Hepatocyte (in vitro differentiated cells): ENCODE results near the gene IKZF1. TPM values are rescaled to one million over a fixed set of nuclear protein-coding genes. Genes with fewer than 3 reads are reported as not detected.

Source experiments
- DNase-seq: peaks from one replicate; pipeline ENCODE4 v3.0.0-alpha.2; 2016; ENCODE audit warnings: low spot score
- H2AFZ ChIP-seq: fragments of 200-600 bp; sonication (generic); 2 replicates; pipeline ENCODE4 v1.6.0; 2016; ENCODE audit warnings: antibody characterized with exemption, mild to moderate bottlenecking
- H3K27ac ChIP-seq: fragments of 200-600 bp; sonication (generic); 2 replicates; pipeline ENCODE4 v1.5.1; 2016; ENCODE audit warnings: mild to moderate bottlenecking
- H3K27me3 ChIP-seq: fragments of 200-600 bp; sonication (generic); 2 replicates; pipeline ENCODE4 v1.6.1; 2016
- H3K36me3 ChIP-seq: fragments of 200-600 bp; sonication (generic); replicated peaks from 2 replicates; pipeline ENCODE4 v1.5.1; 2016; ENCODE audit warnings: low read depth; ENCODE audit not compliant: insufficient read depth
- H3K4me1 ChIP-seq: fragments of 200-600 bp; sonication (generic); 2 replicates; pipeline ENCODE4 v1.5.1; 2016; ENCODE audit warnings: mild to moderate bottlenecking, moderate library complexity; ENCODE audit not compliant: insufficient read depth
- H3K4me2 ChIP-seq: fragments of 200-600 bp; sonication (generic); 2 replicates; pipeline ENCODE4 v1.6.0; 2016
- H3K4me3 ChIP-seq: fragments of 200-600 bp; sonication (generic); 2 replicates; pipeline ENCODE4 v1.5.1; 2016; ENCODE audit warnings: mild to moderate bottlenecking
- H3K79me2 ChIP-seq: fragments of 200-600 bp; sonication (generic); 2 replicates; pipeline ENCODE4 v1.6.0; 2017; ENCODE audit warnings: mild to moderate bottlenecking
- H3K9me2 ChIP-seq: fragments of 200-600 bp; sonication (generic); replicated peaks from 2 replicates; pipeline ENCODE4 v1.6.0; 2017; ENCODE audit warnings: mild to moderate bottlenecking; ENCODE audit not compliant: insufficient read depth
- H3K9me3 ChIP-seq: fragments of 200-600 bp; sonication (generic); 2 replicates; pipeline ENCODE4 v1.5.1; 2016; ENCODE audit warnings: low read depth, mild to moderate bottlenecking
- H4K20me1 ChIP-seq: fragments of 200-600 bp; sonication (generic); 2 replicates; pipeline ENCODE4 v1.6.0; 2016; ENCODE audit warnings: mild to moderate bottlenecking; ENCODE audit not compliant: insufficient read depth, poor library complexity, severe bottlenecking
- CTCF ChIP-seq: fragments of 200-600 bp; sonication (generic); IDR thresholded peaks from 2 replicates; pipeline ENCODE4 v1.5.1; 2016; ENCODE audit warnings: antibody characterized with exemption, mild to moderate bottlenecking; ENCODE audit not compliant: poor library complexity
- EZH2 ChIP-seq: fragments of 200-600 bp; sonication (generic); IDR thresholded peaks from 2 replicates; pipeline ENCODE4 v1.6.1; 2016; ENCODE audit warnings: antibody characterized with exemption, mild to moderate bottlenecking, borderline replicate concordance
- EZH2phosphoT487 ChIP-seq: fragments of 200-600 bp; sonication (generic); IDR thresholded peaks from one replicate; pipeline ENCODE4 v1.6.1; 2018; ENCODE audit warnings: antibody characterized with exemption, mild to moderate bottlenecking, low read depth, moderate library complexity; ENCODE audit not compliant: unreplicated experiment, severe bottlenecking
- WGBS: methylation state at CpG from one replicate; pipeline ENCODE4 v1.1.6; 2016; ENCODE audit warnings: low lambda C conversion rate; ENCODE audit errors: missing lambda C conversion rate; 5-methylcytosine and 5-hydroxymethylcytosine counted together
- polyA plus RNA-seq: library from polyadenylated mRNA; unstranded; fragments of >200 nt; fragmentation: Nextera tagmentation; extraction: Ambion mirVana; gene quantifications from 2 replicates; pipeline ENCODE4 v1.2.1, GENCODE V29; 2016
- total RNA-seq: library from RNA; depleted of rRNA; stranded (reverse); fragments of >200 nt; gene quantifications from 2 replicates; pipeline ENCODE4 v1.2.3, GENCODE V29; 2014

Gene IKZF1
- total and polyA plus RNA-seq, 2 experiments from 2014 or later, result 0.16 to 0.47 TPM

GRCh38 chr7:50314836-50315592 is 10.5 kb downstream of the IKZF1 start:
- Histone ChIP-seq H3K9me2 (no peaks in the 10 kb centered on the region), H3K27ac (no peak overlapping the region), H4K20me1 (no peaks in the 10 kb centered on the region), H2AFZ (no peak overlapping the region), H3K27me3 (peaks cover 34% of the 10 kb centered on the region), H3K4me3 (no peak overlapping the region), H3K79me2 (no peaks in the 10 kb centered on the region), H3K9me3 (no peaks in the 10 kb centered on the region), H3K36me3 (no peaks in the 10 kb centered on the region), H3K4me1 (no peaks in the 10 kb centered on the region), H3K4me2 (no peak overlapping the region)
- TF ChIP-seq EZH2 (no peak), EZH2phosphoT487 (no peak), CTCF (no peak)
- no peak for DNase-seq
- WGBS, result 62% methylated on average over 11 of the region's 11 CpGs

GRCh38 chr7:50315739-50316671 is 11.5 kb downstream of the IKZF1 start:
- Histone ChIP-seq H3K79me2 (no peaks in the 10 kb centered on the region), H2AFZ (no peak overlapping the region), H3K9me3 (no peaks in the 10 kb centered on the region), H3K4me3 (no peak overlapping the region), H4K20me1 (no peaks in the 10 kb centered on the region), H3K27ac (no peak overlapping the region), H3K36me3 (no peaks in the 10 kb centered on the region), H3K4me1 (no peaks in the 10 kb centered on the region), H3K4me2 (no peak overlapping the region), H3K27me3 (peaks cover 37% of the 10 kb centered on the region), H3K9me2 (no peaks in the 10 kb centered on the region)
- WGBS, result 59% methylated on average over 14 of the region's 14 CpGs
- no peak for DNase-seq
- no peak for TF ChIP-seq EZH2phosphoT487

GRCh38 chr7:50317221-50317678 is 12.7 kb downstream of the IKZF1 start:
- H3K4me1 ChIP-seq, result no peaks in the 10 kb centered on the region
- 90% methylated on average over 7 of the region's 7 CpGs for WGBS
- no peaks in the 10 kb centered on the region for H3K79me2 ChIP-seq
- H3K36me3 ChIP-seq, result no peaks in the 10 kb centered on the region
- TF ChIP-seq EZH2phosphoT487, result no peak
- TF ChIP-seq CTCF, result no peak
- no peak for TF ChIP-seq EZH2
- no peaks in the 10 kb centered on the region for H4K20me1 ChIP-seq
- no peak for DNase-seq
- H3K9me2 ChIP-seq, result no peaks in the 10 kb centered on the region
- H3K4me2 ChIP-seq, result no peak overlapping the region
- H2AFZ ChIP-seq, result no peak overlapping the region
- no peaks in the 10 kb centered on the region for H3K9me3 ChIP-seq
- no peak overlapping the region for H3K4me3 ChIP-seq
- H3K27ac ChIP-seq, result no peak overlapping the region
- H3K27me3 ChIP-seq, result peaks cover 27% of the 10 kb centered on the region
